A549 (cell line): ENCODE measurements around the gene CLSTN2. TPM values are rescaled to one million over a fixed set of nuclear protein-coding genes. Genes with fewer than 3 reads are reported as not detected.

Source experiments
- ATAC-seq, 2 experiments: fragments of 200-7000 bp in 1 of 2; fragments of >200 bp in 1 of 2; cut with Nextera tagmentation in 1 of 2; cut with Tn5 transposase in 1 of 2; 3 replicates each; pipeline versions ENCODE4 v1.8.0 to v1.9.1; 2018 to 2020; ENCODE audit warnings: mild to moderate bottlenecking in 1 of 2, moderate library complexity in 1 of 2
- CTCF ChIA-PET: fragments of 300-600 bp; sonication (Branson Sonifier 250); formaldehyde crosslinking; extraction: SDS; loops from one replicate; lab custom pipeline; 2021; ENCODE audit warnings: antibody characterized with exemption, inconsistent platforms; lab: Yijun Ruan, JAX
- POLR2A ChIA-PET: fragments of 350-600 bp; formaldehyde crosslinking; extraction: SDS; loops from one replicate; lab custom pipeline; 2021; ENCODE audit warnings: antibody characterized with exemption, inconsistent platforms; lab: Yijun Ruan, JAX
- DNase-seq, 2 experiments: peaks; one replicate each; pipeline versions ENCODE4 v3.0.0 to v3.0.0-alpha.2; 2011 to 2016; ENCODE audit warnings: low read depth in 1 of 2, low spot score in 1 of 2
- FAIRE-seq: peaks from 2 replicates; lab custom pipeline; 2011; peaks lifted over from hg19 to GRCh38; lab: Jason Lieb, UNC
- H3K27ac ChIP-seq, 2 experiments: fragments of >200 bp; sonication (Bioruptor Twin); formaldehyde crosslinking; 3 replicates each; pipeline ENCODE4 v1.5.1; 2016 to 2017
- H3K4me1 ChIP-seq: fragments of >200 bp; sonication (Bioruptor Twin); formaldehyde crosslinking; 3 replicates; pipeline ENCODE4 v1.6.1; 2016
- H3K4me2 ChIP-seq: fragments of >200 bp; sonication (Bioruptor Twin); formaldehyde crosslinking; 3 replicates; pipeline ENCODE4 v1.6.1; 2016
- H3K4me3 ChIP-seq: fragments of >200 bp; sonication (Bioruptor Twin); formaldehyde crosslinking; 3 replicates; pipeline ENCODE4 v1.5.1; 2016
- H3K9me3 ChIP-seq: fragments of >200 bp; sonication (Bioruptor Twin); formaldehyde crosslinking; 3 replicates; pipeline ENCODE4 v1.6.1; 2016
- BHLHE40 ChIP-seq: IDR thresholded peaks from 2 replicates; pipeline ENCODE4 v1.6.1; 2012; ENCODE audit warnings: low read depth, low read length, inconsistent platforms
- CBX8 ChIP-seq: fragments of 200-600 bp; sonication (generic); IDR thresholded peaks from 2 replicates; pipeline ENCODE4 v1.6.1; 2016
- CTCF ChIP-seq: fragments of >200 bp; sonication (Bioruptor Twin); formaldehyde crosslinking; IDR thresholded peaks from 3 replicates; pipeline ENCODE4 v1.5.1; 2016
- E2F6 ChIP-seq: IDR thresholded peaks from 2 replicates; pipeline ENCODE4 v1.6.1; 2012; ENCODE audit warnings: low read depth, borderline replicate concordance
- EHF ChIP-seq: fragments of 250-450 bp; sonication (Bioruptor Pico); IDR thresholded peaks from 2 replicates; pipeline ENCODE4 v1.5.0; 2020; ENCODE audit warnings: mild to moderate bottlenecking
- EP300 ChIP-seq, 2 experiments: fragments of >200 bp; sonication (Bioruptor Twin); formaldehyde crosslinking; IDR thresholded peaks; 2 replicates in 1 of 2; 3 replicates in 1 of 2; pipeline ENCODE4 v1.6.1; 2016 to 2017
- ESRRA ChIP-seq: fragments of 150-350 bp; IDR thresholded peaks from 2 replicates; pipeline ENCODE4 v1.6.1; 2014; ENCODE audit warnings: mild to moderate bottlenecking, low read length, borderline replicate concordance
- FOXS1 ChIP-seq: fragments of 250-450 bp; sonication (Bioruptor Pico); IDR thresholded peaks from 2 replicates; pipeline ENCODE4 v1.5.0; 2020; ENCODE audit warnings: mild to moderate bottlenecking, moderate library complexity
- HES2 ChIP-seq: fragments of >200 bp; sonication (Bioruptor Twin); formaldehyde crosslinking; IDR thresholded peaks from 2 replicates; pipeline ENCODE4 v1.6.1; 2016
- HOXB13 ChIP-seq: fragments of 250-450 bp; sonication (Bioruptor Pico); IDR thresholded peaks from 2 replicates; pipeline ENCODE4 v1.5.0; 2020; ENCODE audit warnings: low read depth, mild to moderate bottlenecking, moderate library complexity
- JUN ChIP-seq, 2 experiments: fragments of >200 bp; sonication (Bioruptor Twin); formaldehyde crosslinking; IDR thresholded peaks; 2 replicates in 1 of 2; 3 replicates in 1 of 2; pipeline ENCODE4 v1.6.1; 2016 to 2017
- JUNB ChIP-seq: fragments of >200 bp; sonication (Bioruptor Twin); formaldehyde crosslinking; IDR thresholded peaks from 2 replicates; pipeline ENCODE4 v1.6.1; 2016
- KDM1A ChIP-seq: fragments of 200-600 bp; sonication (generic); IDR thresholded peaks from 2 replicates; pipeline ENCODE4 v1.6.1; 2016; ENCODE audit warnings: low read depth, mild to moderate bottlenecking
- KDM5A ChIP-seq: fragments of 200-600 bp; sonication (generic); IDR thresholded peaks from 2 replicates; pipeline ENCODE4 v1.6.1; 2016; ENCODE audit warnings: antibody characterized with exemption, mild to moderate bottlenecking
- MAFK ChIP-seq: fragments of 450-650 bp; IDR thresholded peaks from 2 replicates; pipeline ENCODE4 v1.6.1; 2014; ENCODE audit not compliant: partially characterized antibody
- MAX ChIP-seq: IDR thresholded peaks from 2 replicates; pipeline ENCODE4 v1.6.1; 2012
- NFE2L2 ChIP-seq: fragments of 150-350 bp; conservative IDR thresholded peaks from 2 replicates; pipeline ENCODE4 v1.6.1; 2014; ENCODE audit warnings: low read length
- POLR2A ChIP-seq: IDR thresholded peaks from 2 replicates; pipeline ENCODE4 v1.6.1; 2012; ENCODE audit warnings: mild to moderate bottlenecking, low read length
- RAD21 ChIP-seq, 2 experiments: fragments of >200 bp in 1 of 2; sonication (Bioruptor Twin) in 1 of 2; formaldehyde crosslinking in 1 of 2; IDR thresholded peaks in 1 of 2; conservative IDR thresholded peaks in 1 of 2; 2 replicates in 1 of 2; 3 replicates in 1 of 2; pipeline ENCODE4 v1.6.1; 2012 to 2018; ENCODE audit warnings: inconsistent platforms in 1 of 2
- ZNF302 ChIP-seq: fragments of 250-450 bp; sonication (Bioruptor Pico); IDR thresholded peaks from 2 replicates; pipeline ENCODE4 v1.9.0; 2021; ENCODE audit warnings: inconsistent platforms, mild to moderate bottlenecking, moderate library complexity
- WGBS: methylation state at CpG from one replicate; pipeline ENCODE4 v1.1.6; 2017; ENCODE audit errors: missing lambda C conversion rate; 5-methylcytosine and 5-hydroxymethylcytosine counted together
- polyA plus RNA-seq, 4 experiments: library from polyadenylated mRNA; depleted of rRNA in 3 of 4; stranded (reverse); fragments of >200 nt; fragmentation: RNase III in 1 of 4; extraction: RNeasy Plus Mini Kit Qiagen cat#74134 plus additional on column Dnase treatment in 1 of 4; gene quantifications; 2 replicates in 3 of 4; 3 replicates in 1 of 4; pipeline ENCODE4 v1.2.3, GENCODE V29; 2011 to 2017
- TF ChIP-seq, protein P1 (sequence below): fragments of 200-600 bp; sonication (generic); IDR thresholded peaks from 2 replicates; pipeline ENCODE4 v1.6.1; 2016; ENCODE audit warnings: antibody characterized with exemption, mild to moderate bottlenecking, moderate library complexity
- TF ChIP-seq, protein P2 (sequence below): IDR thresholded peaks from 2 replicates; pipeline ENCODE4 v1.6.1; 2012
- TF ChIP-seq, protein P3 (sequence below): fragments of 450-650 bp; IDR thresholded peaks from 2 replicates; pipeline ENCODE4 v1.6.1; 2014; ENCODE audit warnings: antibody characterized with exemption

Gene CLSTN2
- polyA plus RNA-seq, 2 of the 4 experiments (the other 2 are of a cell fraction), result 0.03 to 0.04 TPM

- H3K4me3 ChIP-seq, result no peak overlapping the region
- no peaks in the 10 kb centered on the region for H3K4me1 ChIP-seq
- CTCF ChIA-PET, result no interaction called here
- DNase-seq, result no peak
- no peak overlapping the region for H3K27ac ChIP-seq
- no peak for TF ChIP-seq RAD21 (conservative IDR thresholded peaks at IDR 0.05 in 1 of 2, IDR thresholded peaks at IDR 0.05 in 1 of 2)
- TF ChIP-seq FOXS1 (CRISPR knock-in tag), result no peak
- TF ChIP-seq POLR2A, result no peak
- TF ChIP-seq EP300 (IDR thresholded peaks at IDR 0.05), result no peak
- no peak for TF ChIP-seq CBX8
- no peak for TF ChIP-seq HES2
- TF ChIP-seq KDM5A, result no peak
- TF ChIP-seq, protein P1, sequence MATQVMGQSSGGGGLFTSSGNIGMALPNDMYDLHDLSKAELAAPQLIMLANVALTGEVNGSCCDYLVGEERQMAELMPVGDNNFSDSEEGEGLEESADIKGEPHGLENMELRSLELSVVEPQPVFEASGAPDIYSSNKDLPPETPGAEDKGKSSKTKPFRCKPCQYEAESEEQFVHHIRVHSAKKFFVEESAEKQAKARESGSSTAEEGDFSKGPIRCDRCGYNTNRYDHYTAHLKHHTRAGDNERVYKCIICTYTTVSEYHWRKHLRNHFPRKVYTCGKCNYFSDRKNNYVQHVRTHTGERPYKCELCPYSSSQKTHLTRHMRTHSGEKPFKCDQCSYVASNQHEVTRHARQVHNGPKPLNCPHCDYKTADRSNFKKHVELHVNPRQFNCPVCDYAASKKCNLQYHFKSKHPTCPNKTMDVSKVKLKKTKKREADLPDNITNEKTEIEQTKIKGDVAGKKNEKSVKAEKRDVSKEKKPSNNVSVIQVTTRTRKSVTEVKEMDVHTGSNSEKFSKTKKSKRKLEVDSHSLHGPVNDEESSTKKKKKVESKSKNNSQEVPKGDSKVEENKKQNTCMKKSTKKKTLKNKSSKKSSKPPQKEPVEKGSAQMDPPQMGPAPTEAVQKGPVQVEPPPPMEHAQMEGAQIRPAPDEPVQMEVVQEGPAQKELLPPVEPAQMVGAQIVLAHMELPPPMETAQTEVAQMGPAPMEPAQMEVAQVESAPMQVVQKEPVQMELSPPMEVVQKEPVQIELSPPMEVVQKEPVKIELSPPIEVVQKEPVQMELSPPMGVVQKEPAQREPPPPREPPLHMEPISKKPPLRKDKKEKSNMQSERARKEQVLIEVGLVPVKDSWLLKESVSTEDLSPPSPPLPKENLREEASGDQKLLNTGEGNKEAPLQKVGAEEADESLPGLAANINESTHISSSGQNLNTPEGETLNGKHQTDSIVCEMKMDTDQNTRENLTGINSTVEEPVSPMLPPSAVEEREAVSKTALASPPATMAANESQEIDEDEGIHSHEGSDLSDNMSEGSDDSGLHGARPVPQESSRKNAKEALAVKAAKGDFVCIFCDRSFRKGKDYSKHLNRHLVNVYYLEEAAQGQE, result no peak
- no peak for TF ChIP-seq NFE2L2
- no peak for TF ChIP-seq E2F6
- TF ChIP-seq, protein P2, sequence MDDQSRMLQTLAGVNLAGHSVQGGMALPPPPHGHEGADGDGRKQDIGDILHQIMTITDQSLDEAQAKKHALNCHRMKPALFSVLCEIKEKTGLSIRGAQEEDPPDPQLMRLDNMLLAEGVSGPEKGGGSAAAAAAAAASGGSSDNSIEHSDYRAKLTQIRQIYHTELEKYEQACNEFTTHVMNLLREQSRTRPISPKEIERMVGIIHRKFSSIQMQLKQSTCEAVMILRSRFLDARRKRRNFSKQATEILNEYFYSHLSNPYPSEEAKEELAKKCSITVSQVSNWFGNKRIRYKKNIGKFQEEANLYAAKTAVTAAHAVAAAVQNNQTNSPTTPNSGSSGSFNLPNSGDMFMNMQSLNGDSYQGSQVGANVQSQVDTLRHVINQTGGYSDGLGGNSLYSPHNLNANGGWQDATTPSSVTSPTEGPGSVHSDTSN, result no peak
- TF ChIP-seq HOXB13 (CRISPR knock-in tag), result no peak
- TF ChIP-seq MAFK, result no peak
- no peak for TF ChIP-seq EHF (CRISPR knock-in tag)
- no peak for TF ChIP-seq MAX
- TF ChIP-seq, all 56 proteins: peak for 0
- H3K9me3 ChIP-seq, result no peaks in the 10 kb centered on the region
- WGBS, result 20% methylated on average over 1 of the region's 3 CpGs
- POLR2A ChIA-PET, result no interaction called here
- ATAC-seq, result no peak
- no peak overlapping the region for H3K4me2 ChIP-seq
- FAIRE-seq, result no peak
Measured at GRCh38 chr3:140014831-140015495, 80.0 kb downstream of the CLSTN2 start.

GRCh38 chr3:140015741-140016140 is 80.8 kb downstream of the CLSTN2 start:
- ATAC-seq (no peak), FAIRE-seq (no peak), DNase-seq (no peak)
- Histone ChIP-seq H3K9me3 (no peaks in the 10 kb centered on the region), H3K4me2 (no peak overlapping the region), H3K4me1 (no peaks in the 10 kb centered on the region), H3K4me3 (no peak overlapping the region), H3K27ac (no peak overlapping the region)
- 35% methylated on average over 3 of the region's 3 CpGs for WGBS
- POLR2A ChIA-PET, result no interaction called here
- CTCF ChIA-PET, result no interaction called here
- TF ChIP-seq E2F6 (no peak), JUNB (no peak), KDM1A (no peak), HES2 (no peak), ZNF302 (CRISPR knock-in tag) (no peak), FOXS1 (CRISPR knock-in tag) (no peak), CTCF (no peak), CBX8 (no peak), JUN (IDR thresholded peaks at IDR 0.05) (no peak), BHLHE40 (no peak), ESRRA (no peak)
- TF ChIP-seq, protein P1, result no peak
- TF ChIP-seq, protein P3, sequence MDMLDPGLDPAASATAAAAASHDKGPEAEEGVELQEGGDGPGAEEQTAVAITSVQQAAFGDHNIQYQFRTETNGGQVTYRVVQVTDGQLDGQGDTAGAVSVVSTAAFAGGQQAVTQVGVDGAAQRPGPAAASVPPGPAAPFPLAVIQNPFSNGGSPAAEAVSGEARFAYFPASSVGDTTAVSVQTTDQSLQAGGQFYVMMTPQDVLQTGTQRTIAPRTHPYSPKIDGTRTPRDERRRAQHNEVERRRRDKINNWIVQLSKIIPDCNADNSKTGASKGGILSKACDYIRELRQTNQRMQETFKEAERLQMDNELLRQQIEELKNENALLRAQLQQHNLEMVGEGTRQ, result no peak
- TF ChIP-seq, all 56 proteins: peak for 0
